Prostate gland (tissue), 2 donors: Measurements from ENCODE around the gene KRTAP21-3.

Source experiments
- POLR2A ChIP-seq: fragments of 450-650 bp; IDR thresholded peaks from one replicate; pipeline ENCODE4 v1.6.1; 2016; ENCODE audit warnings: antibody characterized with exemption, mild to moderate bottlenecking
- TF ChIP-seq, protein P1 (sequence below), 4 experiments: fragments of 200-600 bp in 2 of 4; fragments of 450-650 bp in 2 of 4; sonication (generic) in 2 of 4; IDR thresholded peaks; 1 replicate in 3 of 4; 2 replicates in 1 of 4; pipeline ENCODE4 v1.5.1; 2016 to 2019; ENCODE audit warnings: antibody characterized with exemption in 4 of 4, mild to moderate bottlenecking in 2 of 4, moderate library complexity in 2 of 4

- TF ChIP-seq, protein P1, sequence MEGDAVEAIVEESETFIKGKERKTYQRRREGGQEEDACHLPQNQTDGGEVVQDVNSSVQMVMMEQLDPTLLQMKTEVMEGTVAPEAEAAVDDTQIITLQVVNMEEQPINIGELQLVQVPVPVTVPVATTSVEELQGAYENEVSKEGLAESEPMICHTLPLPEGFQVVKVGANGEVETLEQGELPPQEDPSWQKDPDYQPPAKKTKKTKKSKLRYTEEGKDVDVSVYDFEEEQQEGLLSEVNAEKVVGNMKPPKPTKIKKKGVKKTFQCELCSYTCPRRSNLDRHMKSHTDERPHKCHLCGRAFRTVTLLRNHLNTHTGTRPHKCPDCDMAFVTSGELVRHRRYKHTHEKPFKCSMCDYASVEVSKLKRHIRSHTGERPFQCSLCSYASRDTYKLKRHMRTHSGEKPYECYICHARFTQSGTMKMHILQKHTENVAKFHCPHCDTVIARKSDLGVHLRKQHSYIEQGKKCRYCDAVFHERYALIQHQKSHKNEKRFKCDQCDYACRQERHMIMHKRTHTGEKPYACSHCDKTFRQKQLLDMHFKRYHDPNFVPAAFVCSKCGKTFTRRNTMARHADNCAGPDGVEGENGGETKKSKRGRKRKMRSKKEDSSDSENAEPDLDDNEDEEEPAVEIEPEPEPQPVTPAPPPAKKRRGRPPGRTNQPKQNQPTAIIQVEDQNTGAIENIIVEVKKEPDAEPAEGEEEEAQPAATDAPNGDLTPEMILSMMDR (IDR thresholded peaks at IDR 0.05), result no peak
- no peak for TF ChIP-seq POLR2A
Measured at GRCh38 chr21:30760776-30761175, 42.2 kb upstream of the KRTAP21-3 start.
